ENCODE results near the gene XRCC3.

XRCC3 gene

DNA sequence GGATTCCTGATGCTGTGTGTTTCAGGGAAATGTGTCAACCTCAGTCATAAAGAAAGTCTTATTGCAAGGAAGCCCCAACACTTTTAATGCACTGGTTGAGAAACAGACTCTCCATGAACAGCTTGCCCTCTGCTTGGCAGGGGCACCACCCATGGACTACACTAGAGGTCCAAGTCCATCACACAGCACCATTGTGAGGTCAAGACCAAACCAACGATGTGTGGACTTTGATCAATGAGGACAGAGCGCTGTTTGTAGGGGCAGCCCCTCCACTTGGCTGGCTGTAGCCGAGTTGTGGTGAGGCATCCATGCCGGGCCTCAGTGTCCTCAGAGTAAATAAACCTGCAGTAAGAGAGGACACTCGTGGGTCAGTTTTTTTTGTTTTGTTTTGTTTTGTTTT, 30.2 kb upstream of the XRCC3 start:
- H3K9me3 ChIP-seq, result no peaks in the 10 kb centered on the region
- H3K4me1 ChIP-seq (ENCODE audit: control insufficient read depth in 1 of 2, insufficient read depth in 1 of 2, low read depth in 1 of 2, low read length in 1 of 2), result peaks cover 4 to 9% of the 10 kb centered on the region in 2 experiments
- no peaks in the 10 kb centered on the region for H3K36me3 ChIP-seq

DNA sequence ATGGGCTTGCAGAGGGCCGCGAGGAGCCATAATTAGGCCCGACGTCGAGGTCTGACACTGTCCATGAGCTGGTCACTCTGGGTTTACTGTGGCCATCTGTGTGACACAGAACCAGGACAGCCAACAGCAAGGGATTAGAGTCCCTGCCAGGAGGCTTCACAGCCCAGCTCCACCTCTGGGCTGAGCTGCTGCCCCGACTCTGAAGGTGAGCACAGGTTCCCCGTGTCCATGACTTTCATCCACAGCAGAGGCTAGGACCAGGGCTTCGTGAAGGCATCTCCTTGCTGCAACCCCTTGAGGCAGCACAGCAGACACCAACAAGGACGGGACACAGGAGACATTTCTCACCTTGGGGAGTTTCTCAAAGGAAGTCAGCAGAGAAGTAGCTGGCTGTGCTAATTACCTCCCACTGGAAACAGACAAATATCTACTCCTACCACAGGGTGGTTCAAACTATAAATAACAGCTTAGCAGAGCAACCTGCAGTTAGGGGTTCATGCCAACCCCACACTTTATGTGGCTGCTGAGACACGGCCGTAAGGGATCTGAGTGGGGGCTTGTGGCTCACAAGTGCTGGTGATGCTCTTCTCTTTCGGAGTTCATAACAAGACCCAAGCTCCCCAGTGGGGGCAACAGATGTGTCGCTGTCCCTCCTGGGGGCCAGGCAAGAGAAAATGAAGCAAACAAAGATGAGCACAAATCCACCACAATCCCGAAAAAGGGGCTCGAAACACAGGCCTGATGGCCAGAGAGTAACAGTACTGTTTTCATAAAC, 29.6 kb upstream of the XRCC3 start:
- Histone ChIP-seq H3K4me1 (ENCODE audit: control insufficient read depth in 1 of 2, insufficient read depth in 1 of 2, low read depth in 1 of 2, low read length in 1 of 2) (peaks cover 4 to 9% of the 10 kb centered on the region in 2 experiments), H3K9me3 (no peaks in the 10 kb centered on the region), H3K27ac (no peak overlapping the region), H3K27me3 (no peaks in the 10 kb centered on the region), H3K4me3 (ENCODE audit: low read depth in 1 of 2, low read length in 1 of 2) (no peak overlapping the region), H3K36me3 (no peaks in the 10 kb centered on the region)
- TF ChIP-seq, protein P1, sequence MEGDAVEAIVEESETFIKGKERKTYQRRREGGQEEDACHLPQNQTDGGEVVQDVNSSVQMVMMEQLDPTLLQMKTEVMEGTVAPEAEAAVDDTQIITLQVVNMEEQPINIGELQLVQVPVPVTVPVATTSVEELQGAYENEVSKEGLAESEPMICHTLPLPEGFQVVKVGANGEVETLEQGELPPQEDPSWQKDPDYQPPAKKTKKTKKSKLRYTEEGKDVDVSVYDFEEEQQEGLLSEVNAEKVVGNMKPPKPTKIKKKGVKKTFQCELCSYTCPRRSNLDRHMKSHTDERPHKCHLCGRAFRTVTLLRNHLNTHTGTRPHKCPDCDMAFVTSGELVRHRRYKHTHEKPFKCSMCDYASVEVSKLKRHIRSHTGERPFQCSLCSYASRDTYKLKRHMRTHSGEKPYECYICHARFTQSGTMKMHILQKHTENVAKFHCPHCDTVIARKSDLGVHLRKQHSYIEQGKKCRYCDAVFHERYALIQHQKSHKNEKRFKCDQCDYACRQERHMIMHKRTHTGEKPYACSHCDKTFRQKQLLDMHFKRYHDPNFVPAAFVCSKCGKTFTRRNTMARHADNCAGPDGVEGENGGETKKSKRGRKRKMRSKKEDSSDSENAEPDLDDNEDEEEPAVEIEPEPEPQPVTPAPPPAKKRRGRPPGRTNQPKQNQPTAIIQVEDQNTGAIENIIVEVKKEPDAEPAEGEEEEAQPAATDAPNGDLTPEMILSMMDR (IDR thresholded peaks at IDR 0.05), result no peak

More for the DNA sequence above, 30.2 kb upstream of the XRCC3 start:
- no peak overlapping the region for H3K4me3 ChIP-seq (ENCODE audit: low read depth in 1 of 2, low read length in 1 of 2)
- H3K27me3 ChIP-seq, result no peaks in the 10 kb centered on the region
- TF ChIP-seq, protein P1 (IDR thresholded peaks at IDR 0.05), result no peak
- no peak overlapping the region for H3K27ac ChIP-seq

DNA sequence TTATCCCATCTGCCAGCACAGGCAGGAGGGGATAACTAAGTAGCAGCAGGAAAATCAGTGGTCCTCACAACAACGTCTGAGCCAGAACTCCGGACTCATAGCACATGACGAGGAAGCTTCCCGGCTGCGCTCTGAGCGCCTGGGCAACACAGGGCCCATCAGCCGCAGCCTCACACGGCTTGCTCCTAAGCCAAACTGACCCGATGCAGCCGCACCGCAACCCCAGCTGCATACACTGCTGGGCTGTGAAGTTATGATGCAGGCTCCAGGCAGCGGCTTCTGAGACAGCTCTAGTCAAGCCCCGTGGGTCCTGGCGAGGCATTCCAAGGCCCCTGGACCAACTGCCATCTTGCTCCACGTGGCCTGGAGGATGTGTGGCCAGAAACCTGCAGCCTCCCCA, 28.4 kb upstream of the XRCC3 start:
- Histone ChIP-seq H3K4me3 (ENCODE audit: low read depth in 1 of 2, low read length in 1 of 2) (no peak overlapping the region), H3K27me3 (no peaks in the 10 kb centered on the region), H3K27ac (no peak overlapping the region), H3K36me3 (no peaks in the 10 kb centered on the region), H3K9me3 (no peaks in the 10 kb centered on the region), H3K4me1 (ENCODE audit: control insufficient read depth in 1 of 2, insufficient read depth in 1 of 2, low read depth in 1 of 2, low read length in 1 of 2) (peaks cover 4 to 9% of the 10 kb centered on the region in 2 experiments)
- TF ChIP-seq, protein P1 (IDR thresholded peaks at IDR 0.05), result no peak

DNA sequence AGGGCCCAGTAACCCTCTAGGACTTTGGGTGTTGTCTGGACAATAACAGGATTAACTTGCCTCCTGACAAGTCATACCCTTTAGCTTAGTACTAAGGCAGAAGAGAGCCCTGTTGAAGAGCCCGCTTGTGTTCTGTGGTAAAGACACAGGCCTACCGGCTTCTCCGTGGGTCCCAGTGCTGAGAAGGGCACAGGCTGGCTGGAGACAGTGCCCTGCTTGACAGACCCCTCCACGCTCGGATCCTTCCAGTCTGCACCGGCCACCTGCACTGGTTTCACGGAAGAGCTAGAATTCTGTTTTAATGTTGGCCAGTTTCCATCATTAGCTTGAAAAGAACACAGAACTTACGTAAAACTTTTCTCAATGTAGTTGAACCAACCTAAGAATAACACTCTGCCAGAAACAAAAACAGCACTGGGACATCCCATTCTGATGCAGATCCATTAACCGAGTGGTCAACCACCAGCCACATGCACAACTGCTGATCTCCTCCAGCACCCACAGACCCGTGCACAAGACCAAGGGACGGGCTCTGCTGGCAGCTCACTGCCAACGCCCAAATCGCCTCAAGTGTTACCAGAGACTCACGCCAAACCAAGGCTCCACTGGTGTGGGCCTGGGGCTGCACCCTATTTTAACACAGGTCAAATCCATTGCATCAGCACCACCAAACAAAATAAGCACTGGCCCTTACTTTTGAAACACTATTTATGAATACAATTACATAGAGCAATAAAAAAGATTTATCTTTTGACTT, 27.4 kb upstream of the XRCC3 start:
- no peak overlapping the region for H3K4me3 ChIP-seq (ENCODE audit: low read depth in 1 of 2, low read length in 1 of 2)
- no peaks in the 10 kb centered on the region for H3K36me3 ChIP-seq
- no peaks in the 10 kb centered on the region for H3K9me3 ChIP-seq
- H3K4me1 ChIP-seq (ENCODE audit: control insufficient read depth in 1 of 2, insufficient read depth in 1 of 2, low read depth in 1 of 2, low read length in 1 of 2), result peaks cover 4 to 9% of the 10 kb centered on the region in 2 experiments
- TF ChIP-seq, protein P1 (IDR thresholded peaks at IDR 0.05), result no peak
- no peaks in the 10 kb centered on the region for H3K27me3 ChIP-seq
- no peak overlapping the region for H3K27ac ChIP-seq

DNA sequence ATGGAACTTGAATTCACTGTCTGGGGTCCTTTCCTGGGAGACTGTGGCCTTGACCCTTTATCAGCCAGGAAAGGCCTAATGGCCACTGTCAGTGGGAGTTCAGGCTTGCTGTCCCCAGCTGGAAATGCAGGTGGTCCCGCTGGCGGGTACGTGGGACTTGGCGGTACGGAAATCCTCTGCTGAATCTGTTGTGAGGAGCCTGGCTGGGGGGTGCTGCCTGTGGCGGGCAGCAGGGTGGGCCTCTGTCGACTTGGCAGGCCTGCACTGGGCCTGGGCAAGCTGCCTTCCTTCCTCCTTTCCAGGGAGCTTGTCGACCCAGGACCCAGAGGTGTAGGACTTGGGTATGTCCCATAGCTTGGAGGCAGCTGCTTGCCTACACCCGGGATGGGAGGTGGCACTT, 26.6 kb upstream of the XRCC3 start:
- Histone ChIP-seq H3K9me3 (no peaks in the 10 kb centered on the region), H3K4me3 (ENCODE audit: low read depth in 1 of 2, low read length in 1 of 2) (no peak overlapping the region), H3K36me3 (no peaks in the 10 kb centered on the region), H3K27ac (no peak overlapping the region), H3K4me1 (ENCODE audit: control insufficient read depth in 1 of 2, insufficient read depth in 1 of 2, low read depth in 1 of 2, low read length in 1 of 2) (peaks cover 4 to 9% of the 10 kb centered on the region in 2 experiments), H3K27me3 (no peaks in the 10 kb centered on the region)
- TF ChIP-seq, protein P1 (IDR thresholded peaks at IDR 0.05), result no peak

Measured in neutrophil (primary cell).